GM23338 (cell line): ENCODE measurements around the gene IGF1R. TPM values are rescaled to one million over a fixed set of nuclear protein-coding genes. Genes with fewer than 3 reads are reported as not detected.

ENCODE experiments used
- ATAC-seq: fragments of 200-7000 bp; cut with Tn5 transposase; 3 replicates; pipeline ENCODE4 v1.9.1; 2020
- DNase-seq: peaks from one replicate; pipeline ENCODE4 v3.0.0-alpha.2; 2015; ENCODE audit warnings: low spot score
- H2AFZ ChIP-seq: fragments of 200-600 bp; sonication (generic); 2 replicates; pipeline ENCODE4 v1.8.0; 2016; ENCODE audit warnings: antibody characterized with exemption, mild to moderate bottlenecking, moderate library complexity
- H3F3A ChIP-seq: fragments of 200-600 bp; sonication (generic); replicated peaks from 2 replicates; pipeline ENCODE4 v1.8.0; 2017; ENCODE audit warnings: antibody characterized with exemption, mixed run types, low read depth
- H3K27ac ChIP-seq: fragments of 200-600 bp; sonication (generic); 2 replicates; pipeline ENCODE4 v1.6.1; 2016; ENCODE audit warnings: low read depth
- H3K27me3 ChIP-seq: fragments of 200-600 bp; sonication (generic); 2 replicates; pipeline ENCODE4 v1.8.0; 2016; ENCODE audit warnings: mild to moderate bottlenecking, mixed run types, moderate library complexity; ENCODE audit not compliant: insufficient read depth
- H3K36me3 ChIP-seq: fragments of 200-600 bp; sonication (generic); 2 replicates; pipeline ENCODE4 v1.8.0; 2016; ENCODE audit warnings: mild to moderate bottlenecking; ENCODE audit not compliant: insufficient read depth
- H3K4me1 ChIP-seq: fragments of 200-600 bp; sonication (generic); 2 replicates; pipeline ENCODE4 v1.8.0; 2016; ENCODE audit warnings: mild to moderate bottlenecking, moderate library complexity; ENCODE audit not compliant: insufficient read depth
- H3K4me2 ChIP-seq: fragments of 200-600 bp; sonication (generic); 2 replicates; pipeline ENCODE4 v1.7.1; 2017; ENCODE audit warnings: mixed run types
- H3K4me3 ChIP-seq: fragments of 200-600 bp; sonication (generic); 2 replicates; pipeline ENCODE4 v1.6.1; 2016; ENCODE audit warnings: mixed run types
- H3K79me2 ChIP-seq: fragments of 200-600 bp; sonication (generic); replicated peaks from 2 replicates; pipeline ENCODE4 v1.8.0; 2017; ENCODE audit warnings: mild to moderate bottlenecking; ENCODE audit not compliant: insufficient read depth
- H3K9me2 ChIP-seq: fragments of 200-600 bp; sonication (generic); 2 replicates; pipeline ENCODE4 v1.8.0; 2017; ENCODE audit not compliant: insufficient read depth
- H4K20me1 ChIP-seq: fragments of 200-600 bp; sonication (generic); replicated peaks from 2 replicates; pipeline ENCODE4 v1.8.0; 2017; ENCODE audit warnings: mild to moderate bottlenecking; ENCODE audit not compliant: insufficient read depth
- H3K27ac Mint-ChIP-seq: 2 replicates; pipeline ENCODE4 v1.8.0; 2020; ENCODE audit warnings: inconsistent platforms, mild to moderate bottlenecking, moderate library complexity, mixed read lengths
- H3K27me3 Mint-ChIP-seq: 3 replicates; pipeline ENCODE4 v1.8.0; 2022; ENCODE audit warnings: low read depth, mild to moderate bottlenecking, moderate library complexity, mixed read lengths, inconsistent platforms; ENCODE audit not compliant: insufficient read depth, poor library complexity
- H3K36me3 Mint-ChIP-seq: 3 replicates; pipeline ENCODE4 v1.8.0; 2021; ENCODE audit warnings: low read depth, mild to moderate bottlenecking, inconsistent platforms, moderate library complexity, mixed read lengths
- H3K4me1 Mint-ChIP-seq: 3 replicates; pipeline ENCODE4 v1.8.0; 2020; ENCODE audit warnings: mild to moderate bottlenecking, inconsistent platforms, mixed read lengths
- H3K4me3 Mint-ChIP-seq: 3 replicates; pipeline ENCODE4 v1.8.0; 2021; ENCODE audit warnings: moderate library complexity, mild to moderate bottlenecking, inconsistent platforms, mixed read lengths
- H3K9me3 Mint-ChIP-seq: 3 replicates; pipeline ENCODE4 v1.8.0; 2020; ENCODE audit warnings: moderate library complexity, mild to moderate bottlenecking, inconsistent platforms, mixed read lengths
- NANOG ChIP-seq: IDR thresholded peaks from 2 replicates; pipeline ENCODE4 v1.6.1; 2016; ENCODE audit warnings: antibody characterized with exemption, borderline replicate concordance
- POLR2AphosphoS5 ChIP-seq: IDR thresholded peaks from 2 replicates; pipeline ENCODE4 v1.6.1; 2016; ENCODE audit warnings: antibody characterized with exemption, low read depth
- STAT1 ChIP-seq: IDR thresholded peaks from one replicate; pipeline ENCODE4 v1.6.1; 2016; ENCODE audit warnings: antibody characterized with exemption; ENCODE audit not compliant: unreplicated experiment
- ZNF114 ChIP-seq: fragments of 250-450 bp; sonication (Bioruptor Pico); IDR thresholded peaks from 2 replicates; pipeline ENCODE4 v1.5.0; 2020; ENCODE audit warnings: mild to moderate bottlenecking, moderate library complexity
- polyA plus RNA-seq: library from polyadenylated mRNA; unstranded; fragments of >200 nt; fragmentation: Nextera tagmentation; extraction: Ambion mirVana; gene quantifications from 2 replicates; pipeline ENCODE4 v1.2.1, GENCODE V29; 2016
- total RNA-seq: library from RNA; depleted of rRNA; stranded (reverse); fragments of >200 nt; shearing (Covaris generic); gene quantifications from 2 replicates; pipeline ENCODE4 v1.2.3, GENCODE V29; 2014
- TF ChIP-seq, protein P1 (sequence below): fragments of 250-450 bp; sonication (Bioruptor Pico); IDR thresholded peaks from 2 replicates; pipeline ENCODE4 v1.5.0; 2020; ENCODE audit warnings: mild to moderate bottlenecking, moderate library complexity

Gene IGF1R
- total and polyA plus RNA-seq, 2 experiments from 2014 or later, result 20.4 to 92.2 TPM

- peak overlapping the region; percentile 66 for H3K4me2 ChIP-seq
- peaks cover 75% of the 10 kb centered on the region for H3K4me1 Mint-ChIP-seq
- ATAC-seq, result peak; percentile 36
- no peaks in the 10 kb centered on the region for H3K27me3 ChIP-seq
- no peaks in the 10 kb centered on the region for H3F3A ChIP-seq
- H3K4me1 ChIP-seq, result peaks cover 95% of the 10 kb centered on the region
- 0 out of 2 replicates have a peak, but pooled peaks cover 4% of the 10 kb centered on the region for H3K9me2 ChIP-seq
- H3K27me3 Mint-ChIP-seq, result peaks cover 9% of the 10 kb centered on the region
- H3K36me3 ChIP-seq, result no peaks in the 10 kb centered on the region
- no peak overlapping the region for H2AFZ ChIP-seq
- H3K4me3 ChIP-seq, result peak overlapping the region; percentile 10; the same call in 1 of the 2 replicates
- H3K9me3 Mint-ChIP-seq, result no peaks in the 10 kb centered on the region
- H3K4me3 Mint-ChIP-seq, result peak overlapping the region; percentile 35; the same call in 1 of the 3 replicates
- peaks cover 72% of the 10 kb centered on the region for H4K20me1 ChIP-seq
- H3K27ac Mint-ChIP-seq, result peak overlapping the region; percentile 50
- DNase-seq, result no peak
- H3K79me2 ChIP-seq, result peaks cover 100% of the 10 kb centered on the region
- peak overlapping the region; percentile 70 for H3K27ac ChIP-seq
- TF ChIP-seq STAT1 (no peak), NANOG (0 out of 2 replicates have a peak, but pooled peaks have one; percentile 19)
- TF ChIP-seq, protein P1, sequence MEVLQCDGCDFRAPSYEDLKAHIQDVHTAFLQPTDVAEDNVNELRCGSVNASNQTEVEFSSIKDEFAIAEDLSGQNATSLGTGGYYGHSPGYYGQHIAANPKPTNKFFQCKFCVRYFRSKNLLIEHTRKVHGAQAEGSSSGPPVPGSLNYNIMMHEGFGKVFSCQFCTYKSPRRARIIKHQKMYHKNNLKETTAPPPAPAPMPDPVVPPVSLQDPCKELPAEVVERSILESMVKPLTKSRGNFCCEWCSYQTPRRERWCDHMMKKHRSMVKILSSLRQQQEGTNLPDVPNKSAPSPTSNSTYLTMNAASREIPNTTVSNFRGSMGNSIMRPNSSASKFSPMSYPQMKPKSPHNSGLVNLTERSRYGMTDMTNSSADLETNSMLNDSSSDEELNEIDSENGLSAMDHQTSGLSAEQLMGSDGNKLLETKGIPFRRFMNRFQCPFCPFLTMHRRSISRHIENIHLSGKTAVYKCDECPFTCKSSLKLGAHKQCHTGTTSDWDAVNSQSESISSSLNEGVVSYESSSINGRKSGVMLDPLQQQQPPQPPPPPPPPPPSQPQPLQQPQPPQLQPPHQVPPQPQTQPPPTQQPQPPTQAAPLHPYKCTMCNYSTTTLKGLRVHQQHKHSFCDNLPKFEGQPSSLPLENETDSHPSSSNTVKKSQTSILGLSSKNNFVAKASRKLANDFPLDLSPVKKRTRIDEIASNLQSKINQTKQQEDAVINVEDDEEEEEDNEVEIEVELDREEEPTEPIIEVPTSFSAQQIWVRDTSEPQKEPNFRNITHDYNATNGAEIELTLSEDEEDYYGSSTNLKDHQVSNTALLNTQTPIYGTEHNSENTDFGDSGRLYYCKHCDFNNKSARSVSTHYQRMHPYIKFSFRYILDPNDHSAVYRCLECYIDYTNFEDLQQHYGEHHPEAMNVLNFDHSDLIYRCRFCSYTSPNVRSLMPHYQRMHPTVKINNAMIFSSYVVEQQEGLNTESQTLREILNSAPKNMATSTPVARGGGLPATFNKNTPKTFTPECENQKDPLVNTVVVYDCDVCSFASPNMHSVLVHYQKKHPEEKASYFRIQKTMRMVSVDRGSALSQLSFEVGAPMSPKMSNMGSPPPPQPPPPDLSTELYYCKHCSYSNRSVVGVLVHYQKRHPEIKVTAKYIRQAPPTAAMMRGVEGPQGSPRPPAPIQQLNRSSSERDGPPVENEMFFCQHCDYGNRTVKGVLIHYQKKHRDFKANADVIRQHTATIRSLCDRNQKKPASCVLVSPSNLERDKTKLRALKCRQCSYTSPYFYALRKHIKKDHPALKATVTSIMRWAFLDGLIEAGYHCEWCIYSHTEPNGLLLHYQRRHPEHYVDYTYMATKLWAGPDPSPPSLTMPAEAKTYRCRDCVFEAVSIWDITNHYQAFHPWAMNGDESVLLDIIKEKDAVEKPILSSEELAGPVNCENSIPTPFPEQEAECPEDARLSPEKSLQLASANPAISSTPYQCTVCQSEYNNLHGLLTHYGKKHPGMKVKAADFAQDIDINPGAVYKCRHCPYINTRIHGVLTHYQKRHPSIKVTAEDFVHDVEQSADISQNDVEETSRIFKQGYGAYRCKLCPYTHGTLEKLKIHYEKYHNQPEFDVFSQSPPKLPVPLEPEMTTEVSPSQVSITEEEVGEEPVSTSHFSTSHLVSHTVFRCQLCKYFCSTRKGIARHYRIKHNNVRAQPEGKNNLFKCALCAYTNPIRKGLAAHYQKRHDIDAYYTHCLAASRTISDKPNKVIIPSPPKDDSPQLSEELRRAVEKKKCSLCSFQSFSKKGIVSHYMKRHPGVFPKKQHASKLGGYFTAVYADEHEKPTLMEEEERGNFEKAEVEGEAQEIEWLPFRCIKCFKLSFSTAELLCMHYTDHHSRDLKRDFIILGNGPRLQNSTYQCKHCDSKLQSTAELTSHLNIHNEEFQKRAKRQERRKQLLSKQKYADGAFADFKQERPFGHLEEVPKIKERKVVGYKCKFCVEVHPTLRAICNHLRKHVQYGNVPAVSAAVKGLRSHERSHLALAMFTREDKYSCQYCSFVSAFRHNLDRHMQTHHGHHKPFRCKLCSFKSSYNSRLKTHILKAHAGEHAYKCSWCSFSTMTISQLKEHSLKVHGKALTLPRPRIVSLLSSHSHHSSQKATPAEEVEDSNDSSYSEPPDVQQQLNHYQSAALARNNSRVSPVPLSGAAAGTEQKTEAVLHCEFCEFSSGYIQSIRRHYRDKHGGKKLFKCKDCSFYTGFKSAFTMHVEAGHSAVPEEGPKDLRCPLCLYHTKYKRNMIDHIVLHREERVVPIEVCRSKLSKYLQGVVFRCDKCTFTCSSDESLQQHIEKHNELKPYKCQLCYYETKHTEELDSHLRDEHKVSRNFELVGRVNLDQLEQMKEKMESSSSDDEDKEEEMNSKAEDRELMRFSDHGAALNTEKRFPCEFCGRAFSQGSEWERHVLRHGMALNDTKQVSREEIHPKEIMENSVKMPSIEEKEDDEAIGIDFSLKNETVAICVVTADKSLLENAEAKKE, result peak; percentile 38; the same call in 1 of the 2 replicates
- H3K36me3 Mint-ChIP-seq, result no peaks in the 10 kb centered on the region
Observed at GRCh38 chr15:98686983-98687382, 38.6 kb downstream of the IGF1R start.

- H3K9me2 ChIP-seq, result 0 out of 2 replicates have a peak, but pooled peaks cover 4% of the 10 kb centered on the region
- H3K27ac ChIP-seq, result peak overlapping the region; percentile 82
- no peaks in the 10 kb centered on the region for H3K36me3 ChIP-seq
- DNase-seq (no peak), ATAC-seq (no peak)
- no peaks in the 10 kb centered on the region for H3K9me3 Mint-ChIP-seq
- H3K4me1 Mint-ChIP-seq, result peaks cover 76% of the 10 kb centered on the region
- no peak overlapping the region for H3K4me3 Mint-ChIP-seq
- no peaks in the 10 kb centered on the region for H3K36me3 Mint-ChIP-seq
- H3K27me3 Mint-ChIP-seq, result peaks cover 15% of the 10 kb centered on the region
- 0 out of 2 replicates have a peak overlapping the region, but pooled peaks have one; percentile 57 for H3K27ac Mint-ChIP-seq
- no peaks in the 10 kb centered on the region for H3K27me3 ChIP-seq
- peak overlapping the region; percentile 60; the same call in 1 of the 2 replicates for H3K4me2 ChIP-seq
- H4K20me1 ChIP-seq, result peaks cover 73% of the 10 kb centered on the region
- no peak overlapping the region for H2AFZ ChIP-seq
- no peak overlapping the region for H3K4me3 ChIP-seq
- peaks cover 100% of the 10 kb centered on the region for H3K79me2 ChIP-seq
- H3F3A ChIP-seq, result no peaks in the 10 kb centered on the region
- peaks cover 95% of the 10 kb centered on the region for H3K4me1 ChIP-seq
- no peak for TF ChIP-seq STAT1
- TF ChIP-seq, protein P1, result no peak
- TF ChIP-seq ZNF114 (CRISPR knock-in tag), result no peak
- no peak for TF ChIP-seq POLR2AphosphoS5
- no peak for TF ChIP-seq NANOG
Observed at GRCh38 chr15:98689431-98689861, 41.1 kb downstream of the IGF1R start.
